A549 (cell line): ENCODE results near the gene ARF4. TPM values are rescaled to one million over a fixed set of nuclear protein-coding genes. Genes with fewer than 3 reads are reported as not detected.

Experiments used
- ATAC-seq, 2 experiments: fragments of 200-7000 bp in 1 of 2; fragments of >200 bp in 1 of 2; cut with Nextera tagmentation in 1 of 2; cut with Tn5 transposase in 1 of 2; 3 replicates each; pipeline versions ENCODE4 v1.8.0 to v1.9.1; 2018 to 2020; ENCODE audit warnings: mild to moderate bottlenecking in 1 of 2, moderate library complexity in 1 of 2
- CTCF ChIA-PET: fragments of 300-600 bp; sonication (Branson Sonifier 250); formaldehyde crosslinking; extraction: SDS; loops from one replicate; lab custom pipeline; 2021; ENCODE audit warnings: antibody characterized with exemption, inconsistent platforms; lab: Yijun Ruan, JAX
- POLR2A ChIA-PET: fragments of 350-600 bp; formaldehyde crosslinking; extraction: SDS; loops from one replicate; lab custom pipeline; 2021; ENCODE audit warnings: antibody characterized with exemption, inconsistent platforms; lab: Yijun Ruan, JAX
- DNase-seq, 2 experiments: peaks; one replicate each; pipeline versions ENCODE4 v3.0.0 to v3.0.0-alpha.2; 2011 to 2016; ENCODE audit warnings: low read depth in 1 of 2, low spot score in 1 of 2
- FAIRE-seq: peaks from 2 replicates; lab custom pipeline; 2011; peaks lifted over from hg19 to GRCh38; lab: Jason Lieb, UNC
- H3K27ac ChIP-seq, 2 experiments: fragments of >200 bp; sonication (Bioruptor Twin); formaldehyde crosslinking; 3 replicates each; pipeline ENCODE4 v1.5.1; 2016 to 2017
- H3K4me1 ChIP-seq: fragments of >200 bp; sonication (Bioruptor Twin); formaldehyde crosslinking; 3 replicates; pipeline ENCODE4 v1.6.1; 2016
- H3K4me2 ChIP-seq: fragments of >200 bp; sonication (Bioruptor Twin); formaldehyde crosslinking; 3 replicates; pipeline ENCODE4 v1.6.1; 2016
- H3K4me3 ChIP-seq: fragments of >200 bp; sonication (Bioruptor Twin); formaldehyde crosslinking; 3 replicates; pipeline ENCODE4 v1.5.1; 2016
- H3K9me3 ChIP-seq: fragments of >200 bp; sonication (Bioruptor Twin); formaldehyde crosslinking; 3 replicates; pipeline ENCODE4 v1.6.1; 2016
- ATOH8 ChIP-seq: fragments of 250-450 bp; sonication (Bioruptor Pico); IDR thresholded peaks from 2 replicates; pipeline ENCODE4 v1.5.0; 2020; ENCODE audit warnings: low read depth, mild to moderate bottlenecking, moderate library complexity
- BCL3 ChIP-seq: fragments of >200 bp; sonication (Bioruptor Twin); formaldehyde crosslinking; IDR thresholded peaks from 3 replicates; pipeline ENCODE4 v1.6.1; 2016
- BHLHE40 ChIP-seq: IDR thresholded peaks from 2 replicates; pipeline ENCODE4 v1.6.1; 2012; ENCODE audit warnings: low read depth, low read length, inconsistent platforms
- EHF ChIP-seq: fragments of 250-450 bp; sonication (Bioruptor Pico); IDR thresholded peaks from 2 replicates; pipeline ENCODE4 v1.5.0; 2020; ENCODE audit warnings: mild to moderate bottlenecking
- FOXS1 ChIP-seq: fragments of 250-450 bp; sonication (Bioruptor Pico); IDR thresholded peaks from 2 replicates; pipeline ENCODE4 v1.5.0; 2020; ENCODE audit warnings: mild to moderate bottlenecking, moderate library complexity
- GATA3 ChIP-seq: IDR thresholded peaks from 2 replicates; pipeline ENCODE4 v1.6.1; 2012; ENCODE audit warnings: borderline replicate concordance
- KDM1A ChIP-seq: fragments of 200-600 bp; sonication (generic); IDR thresholded peaks from 2 replicates; pipeline ENCODE4 v1.6.1; 2016; ENCODE audit warnings: low read depth, mild to moderate bottlenecking
- MAFK ChIP-seq: fragments of 450-650 bp; IDR thresholded peaks from 2 replicates; pipeline ENCODE4 v1.6.1; 2014; ENCODE audit not compliant: partially characterized antibody
- NPAS2 ChIP-seq: fragments of 250-450 bp; sonication (Bioruptor Pico); IDR thresholded peaks from 2 replicates; pipeline ENCODE4 v1.8.0; 2022; ENCODE audit warnings: mild to moderate bottlenecking, moderate library complexity, borderline replicate concordance
- NR3C1 ChIP-seq: fragments of >200 bp; sonication (Bioruptor Twin); formaldehyde crosslinking; IDR thresholded peaks from 3 replicates; pipeline ENCODE4 v1.6.1; 2017
- RAD21 ChIP-seq, 2 experiments: fragments of >200 bp in 1 of 2; sonication (Bioruptor Twin) in 1 of 2; formaldehyde crosslinking in 1 of 2; IDR thresholded peaks in 1 of 2; conservative IDR thresholded peaks in 1 of 2; 2 replicates in 1 of 2; 3 replicates in 1 of 2; pipeline ENCODE4 v1.6.1; 2012 to 2018; ENCODE audit warnings: inconsistent platforms in 1 of 2
- RCOR1 ChIP-seq: fragments of 150-350 bp; IDR thresholded peaks from 2 replicates; pipeline ENCODE4 v1.6.1; 2014; ENCODE audit warnings: antibody characterized with exemption, low read length, low read depth
- RFX5 ChIP-seq: fragments of 450-650 bp; IDR thresholded peaks from 2 replicates; pipeline ENCODE4 v1.7.1; 2014; ENCODE audit warnings: antibody characterized with exemption, mild to moderate bottlenecking, moderate library complexity
- RNF2 ChIP-seq: fragments of 200-600 bp; sonication (generic); IDR thresholded peaks from 2 replicates; pipeline ENCODE4 v1.6.1; 2016; ENCODE audit warnings: low read depth, mild to moderate bottlenecking, antibody characterized with exemption, moderate library complexity, borderline replicate concordance
- TP53 ChIP-seq: fragments of 250-450 bp; sonication (Bioruptor Pico); IDR thresholded peaks from 2 replicates; pipeline ENCODE4 v1.5.0; 2021; ENCODE audit warnings: mild to moderate bottlenecking, moderate library complexity
- ZFP36 ChIP-seq: fragments of 450-650 bp; IDR thresholded peaks from 2 replicates; pipeline ENCODE4 v1.6.1; 2014; ENCODE audit warnings: borderline replicate concordance; ENCODE audit not compliant: partially characterized antibody
- ZNF302 ChIP-seq: fragments of 250-450 bp; sonication (Bioruptor Pico); IDR thresholded peaks from 2 replicates; pipeline ENCODE4 v1.9.0; 2021; ENCODE audit warnings: inconsistent platforms, mild to moderate bottlenecking, moderate library complexity
- WGBS: methylation state at CpG from one replicate; pipeline ENCODE4 v1.1.6; 2017; ENCODE audit errors: missing lambda C conversion rate; 5-methylcytosine and 5-hydroxymethylcytosine counted together
- polyA plus RNA-seq, 4 experiments: library from polyadenylated mRNA; depleted of rRNA in 3 of 4; stranded (reverse); fragments of >200 nt; fragmentation: RNase III in 1 of 4; extraction: RNeasy Plus Mini Kit Qiagen cat#74134 plus additional on column Dnase treatment in 1 of 4; gene quantifications; 2 replicates in 3 of 4; 3 replicates in 1 of 4; pipeline ENCODE4 v1.2.3, GENCODE V29; 2011 to 2017
- TF ChIP-seq, protein P1 (sequence below): fragments of >200 bp; sonication (Bioruptor Twin); formaldehyde crosslinking; IDR thresholded peaks from 2 replicates; pipeline ENCODE4 v1.6.1; 2016
- TF ChIP-seq, protein P2 (sequence below): fragments of >200 bp; sonication (Bioruptor Twin); formaldehyde crosslinking; IDR thresholded peaks from 3 replicates; pipeline ENCODE4 v1.5.1; 2016

ARF4 gene
- polyA plus RNA-seq, 2 of the 4 experiments (the other 2 are of a cell fraction) = 129 to 262 TPM

- CTCF ChIA-PET = interaction anchor here (1.1 kb wide), 1 partner anchor 148 kb away, joined by 3 read pairs; no protein-coding TSS in a partner anchor
- FAIRE-seq = no peak
- no peak overlapping the region for H3K4me2 ChIP-seq
- H3K9me3 ChIP-seq = no peaks in the 10 kb centered on the region
- TF ChIP-seq EHF (CRISPR knock-in tag) = no peak
- TF ChIP-seq ATOH8 (CRISPR knock-in tag) = no peak
- TF ChIP-seq NR3C1 = no peak
- no peak for TF ChIP-seq RCOR1
- TF ChIP-seq GATA3 = no peak
- no peak for TF ChIP-seq FOXS1 (CRISPR knock-in tag)
- TF ChIP-seq, protein P1, sequence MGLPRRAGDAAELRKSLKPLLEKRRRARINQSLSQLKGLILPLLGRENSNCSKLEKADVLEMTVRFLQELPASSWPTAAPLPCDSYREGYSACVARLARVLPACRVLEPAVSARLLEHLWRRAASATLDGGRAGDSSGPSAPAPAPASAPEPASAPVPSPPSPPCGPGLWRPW = no peak
- TF ChIP-seq TP53 (CRISPR knock-in tag) = no peak
- TF ChIP-seq KDM1A = no peak
- no peak for TF ChIP-seq RNF2
- TF ChIP-seq, protein P2, sequence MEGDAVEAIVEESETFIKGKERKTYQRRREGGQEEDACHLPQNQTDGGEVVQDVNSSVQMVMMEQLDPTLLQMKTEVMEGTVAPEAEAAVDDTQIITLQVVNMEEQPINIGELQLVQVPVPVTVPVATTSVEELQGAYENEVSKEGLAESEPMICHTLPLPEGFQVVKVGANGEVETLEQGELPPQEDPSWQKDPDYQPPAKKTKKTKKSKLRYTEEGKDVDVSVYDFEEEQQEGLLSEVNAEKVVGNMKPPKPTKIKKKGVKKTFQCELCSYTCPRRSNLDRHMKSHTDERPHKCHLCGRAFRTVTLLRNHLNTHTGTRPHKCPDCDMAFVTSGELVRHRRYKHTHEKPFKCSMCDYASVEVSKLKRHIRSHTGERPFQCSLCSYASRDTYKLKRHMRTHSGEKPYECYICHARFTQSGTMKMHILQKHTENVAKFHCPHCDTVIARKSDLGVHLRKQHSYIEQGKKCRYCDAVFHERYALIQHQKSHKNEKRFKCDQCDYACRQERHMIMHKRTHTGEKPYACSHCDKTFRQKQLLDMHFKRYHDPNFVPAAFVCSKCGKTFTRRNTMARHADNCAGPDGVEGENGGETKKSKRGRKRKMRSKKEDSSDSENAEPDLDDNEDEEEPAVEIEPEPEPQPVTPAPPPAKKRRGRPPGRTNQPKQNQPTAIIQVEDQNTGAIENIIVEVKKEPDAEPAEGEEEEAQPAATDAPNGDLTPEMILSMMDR = no peak
- TF ChIP-seq, all 56 proteins: peak for 0
- H3K4me1 ChIP-seq = peaks cover 7% of the 10 kb centered on the region; the same call in 1 of the 3 replicates
- H3K27ac ChIP-seq = no peak overlapping the region
- 84% methylated on average over 7 of the region's 7 CpGs for WGBS
- H3K4me3 ChIP-seq = no peak overlapping the region
- POLR2A ChIA-PET = interaction anchor here (0.6 to 1.1 kb wide), 2 partner anchors 10 to 459 kb away, joined by 3 read pairs; partner anchors contain the start of gene PDE12
- DNase-seq (no peak), ATAC-seq (no peak)
Measured at GRCh38 chr3:57545636-57546268, 51.4 kb downstream of the ARF4 start.

DNA sequence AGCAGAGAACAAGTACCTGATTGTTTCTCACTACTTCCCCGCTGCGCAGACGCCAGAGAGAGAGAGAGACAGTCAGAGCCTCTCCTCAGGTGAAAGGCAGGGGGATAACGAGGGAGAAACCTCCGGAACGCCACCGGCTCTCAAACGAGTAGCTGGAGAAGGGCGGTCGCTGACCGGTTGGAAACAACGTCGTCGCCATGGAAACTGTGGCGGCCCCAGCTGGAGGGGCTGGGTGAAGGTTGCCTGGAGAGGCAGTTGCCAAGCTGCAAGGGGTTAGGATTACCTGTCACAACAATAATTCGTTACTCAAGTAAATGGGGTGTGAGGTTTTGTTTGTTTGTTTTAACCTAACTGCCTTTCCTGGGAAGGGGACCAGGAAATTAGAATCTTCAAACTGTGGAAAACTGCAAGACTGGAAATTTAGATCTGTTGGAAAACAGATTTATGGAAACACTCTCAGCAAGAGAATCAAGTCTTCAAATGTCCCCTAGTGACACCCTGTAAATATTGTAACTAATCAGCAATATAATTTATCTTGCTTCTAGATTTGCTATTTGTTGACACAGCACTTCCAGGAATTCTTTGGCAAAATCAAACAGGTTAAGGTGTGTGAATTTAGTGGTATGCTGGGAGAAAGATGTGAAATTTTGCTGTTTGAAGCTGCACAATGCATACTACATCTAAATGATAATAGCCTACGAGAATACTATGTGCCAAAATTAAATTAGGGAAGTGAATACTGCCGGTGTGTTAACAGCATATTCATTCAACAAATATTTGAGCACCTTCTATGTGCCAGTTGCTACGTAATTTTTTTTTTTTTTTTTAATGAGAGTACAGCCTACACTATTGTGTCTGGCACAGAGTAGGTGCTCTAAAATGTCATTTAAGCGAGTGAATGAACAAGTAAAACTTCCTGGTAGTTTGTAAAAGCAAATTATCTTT, 52.7 kb downstream of the ARF4 start, which contains the start of gene DNAH12:
TSS of gene DNAH12 (minus strand) at position 164 of the 945 bp plus-strand sequence. CDS start 1,474 bp downstream, outside the sequence.
- H3K4me1 ChIP-seq = peaks cover 7% of the 10 kb centered on the region; the same call in 1 of the 3 replicates
- DNase-seq = peak in 1 of 2 experiments; percentile 8
- POLR2A ChIA-PET = no interaction called here
- H3K4me2 ChIP-seq = peak within 1 kb of the TSS; percentile 43
- WGBS = 57% methylated on average over 20 of the region's 20 CpGs
- no peak within 1 kb of the TSS; a peak in 1 of 6 replicates for H3K27ac ChIP-seq
- H3K9me3 ChIP-seq = no peaks in the 10 kb centered on the region
- no peak within 1 kb of the TSS for H3K4me3 ChIP-seq
- no peak for FAIRE-seq
- CTCF ChIA-PET = no interaction called here
- peak in 1 of 2 experiments; percentile 35; a peak in 1 of 6 replicates for ATAC-seq
- TF ChIP-seq RAD21 (conservative IDR thresholded peaks at IDR 0.05 in 1 of 2, IDR thresholded peaks at IDR 0.05 in 1 of 2) (no peak), ZNF302 (CRISPR knock-in tag) (no peak), MAFK (peak; percentile 45), NPAS2 (no peak)
- TF ChIP-seq, all 56 proteins: peak for 1

DNA sequence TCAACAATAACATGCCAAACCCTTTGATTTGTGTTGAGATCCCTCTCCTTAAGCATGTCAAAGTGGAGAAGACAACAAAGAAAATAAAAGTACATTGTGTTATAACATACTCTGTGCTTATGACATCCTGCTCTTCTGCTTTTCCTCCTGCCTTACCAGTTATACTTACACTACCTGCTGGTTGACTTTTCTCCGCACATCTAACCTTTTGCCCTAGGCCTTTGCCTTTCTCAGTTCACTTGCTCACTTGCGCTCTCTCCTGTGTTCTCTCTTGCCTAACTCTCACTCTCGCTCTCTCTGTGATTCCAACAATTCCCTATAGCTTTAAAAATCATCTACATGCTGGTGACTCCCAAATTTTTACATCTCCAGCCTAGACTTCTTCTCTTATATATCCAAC, 58.7 kb downstream of the ARF4 start:
- H3K4me1 ChIP-seq = no peaks in the 10 kb centered on the region
- ChIA-PET POLR2A (no interaction called here), CTCF (no interaction called here)
- H3K4me2 ChIP-seq = no peak overlapping the region
- DNase-seq (no peak), ATAC-seq (no peak), FAIRE-seq (no peak)
- H3K9me3 ChIP-seq = no peaks in the 10 kb centered on the region
- TF ChIP-seq RFX5 (no peak), TP53 (CRISPR knock-in tag) (no peak), BHLHE40 (no peak), EHF (CRISPR knock-in tag) (no peak), ZFP36 (no peak), BCL3 (no peak)
- no peak overlapping the region for H3K4me3 ChIP-seq
- no peak overlapping the region for H3K27ac ChIP-seq
- WGBS = 84% methylated on average over 3 of the region's 3 CpGs
